Right lobe of liver (tissue), 6 donors: ENCODE measurements around the gene BAG1. TPM values are rescaled to one million over a fixed set of nuclear protein-coding genes. Genes with fewer than 3 reads are reported as not detected.
A peak's percentile ranks its signal among the peaks of the same experiment; 100 is the strongest.

Experiments used
- ATAC-seq, 4 donors: fragments of 200-7000 bp; cut with Tn5 transposase; one replicate each; pipeline ENCODE4 v1.9.1; 2020; ENCODE audit warnings: mild to moderate bottlenecking in 4 of 4, moderate library complexity in 4 of 4
- DNase-seq, 3 donors: peaks; one replicate each; pipeline ENCODE4 v3.0.0-alpha.2; 2020
- H3K27ac ChIP-seq, 3 donors: fragments of 200-600 bp; one replicate each; pipeline ENCODE4 v1.8.0; 2022
- H3K27me3 ChIP-seq, 2 donors: fragments of 200-600 bp; one replicate each; pipeline ENCODE4 v1.8.0; 2022
- H3K36me3 ChIP-seq, 4 donors: fragments of 200-600 bp; sonication (generic) in 1 of 4; one replicate each; pipeline versions ENCODE4 v1.5.1 to v1.8.0; 2017 to 2022; ENCODE audit warnings: control low read depth in 1 of 4
- H3K4me1 ChIP-seq, 4 donors: fragments of 200-600 bp; sonication (generic) in 1 of 4; one replicate each; pipeline versions ENCODE4 v1.5.1 to v1.8.0; 2017 to 2022; ENCODE audit warnings: control low read depth in 1 of 4
- H3K4me3 ChIP-seq, 3 donors: fragments of 200-600 bp; one replicate each; pipeline ENCODE4 v1.8.0; 2022
- H3K9me3 ChIP-seq, 4 donors: fragments of 200-600 bp; sonication (generic) in 1 of 4; one replicate each; pipeline versions ENCODE4 v1.5.1 to v1.8.0; 2017 to 2022; ENCODE audit warnings: control low read depth in 1 of 4
- CTCF ChIP-seq, 4 donors: fragments of 200-600 bp in 3 of 4; fragments of 450-650 bp in 1 of 4; IDR thresholded peaks; one replicate each; pipeline versions ENCODE4 v1.5.1 to v1.8.0; 2016 to 2022; ENCODE audit warnings: antibody characterized with exemption in 4 of 4, mild to moderate bottlenecking in 2 of 4
- POLR2A ChIP-seq: fragments of 450-650 bp; IDR thresholded peaks from one replicate; pipeline ENCODE4 v1.6.1; 2017; ENCODE audit warnings: antibody characterized with exemption, mild to moderate bottlenecking
- WGBS: methylation state at CpG from one replicate; pipeline ENCODE4 v1.1.6; 2018; ENCODE audit warnings: low coverage, low lambda C conversion rate; ENCODE audit not compliant: insufficient coverage; ENCODE audit errors: missing lambda C conversion rate; 5-methylcytosine and 5-hydroxymethylcytosine counted together
- intact Hi-C, 2 donors: fragments of 100-400 bp; cut with DNase I; formaldehyde crosslinking; loops; one replicate each; pipeline versions ENCODE4 v1.11.2 to v1.14.1; 2022
- total RNA-seq, 6 experiments: library from RNA; depleted of rRNA in 2 of 6; stranded (reverse); fragments of >200 nt in 2 of 6; fragmentation: NEBNext Ultra II Directional in 3 of 6; extraction: Animal tissue kit (Norgen Biotek cat#: 25700) in 3 of 6; gene quantifications; one replicate each; pipeline versions ENCODE4 v1.1.0 to v1.2.4, GENCODE V29; 2016 to 2023
- donor health status: DM: no; HTN: yes; CAD: no.
- donor health status: DM: no; HTN: no; CAD: no.
- donor health status: DM: no; HTN: no; CAD: no.
- donor health status: DM: no; HTN: yes; CAD: no.
- donor health status: DM: no; HTN: yes; CAD: no.

Gene BAG1
- total RNA-seq, 6 experiments from 2014 or later = 28.8 to 42.6 (median 38.1) TPM

GRCh38 chr9:33257276-33257675, 7.2 kb downstream of the BAG1 start:
- Histone ChIP-seq H3K4me1 (no peaks in the 10 kb centered on the region), H3K9me3 (no peaks in the 10 kb centered on the region), H3K4me3 (no peak overlapping the region), H3K36me3 (peaks cover 7 to 95% (median 49%) of the 10 kb centered on the region in 4 donors), H3K27ac (no peak overlapping the region), H3K27me3 (no peaks in the 10 kb centered on the region)
- TF ChIP-seq POLR2A = no peak
- TF ChIP-seq CTCF (IDR thresholded peaks at IDR 0.05) = no peak
- WGBS = 92% methylated on average over 4 of the region's 4 CpGs
- ATAC-seq = no peak
- intact Hi-C loops = no loop called here
- no peak for DNase-seq

GRCh38 chr9:33256236-33256635, 8.3 kb downstream of the BAG1 start:
- ATAC-seq (no peak), DNase-seq (no peak)
- Histone ChIP-seq H3K27me3 (no peaks in the 10 kb centered on the region), H3K4me1 (no peaks in the 10 kb centered on the region), H3K9me3 (no peaks in the 10 kb centered on the region), H3K4me3 (no peak overlapping the region), H3K27ac (no peak overlapping the region), H3K36me3 (peaks cover 7 to 84% (median 47%) of the 10 kb centered on the region in 4 donors)
- no peak for TF ChIP-seq CTCF (IDR thresholded peaks at IDR 0.05)
- no peak for TF ChIP-seq POLR2A
- intact Hi-C loops = no loop called here
- 92% methylated on average over 2 of the region's 2 CpGs for WGBS

GRCh38 chr9:33255471-33255870, 9.0 kb downstream of the BAG1 start:
- H3K27ac ChIP-seq = no peak overlapping the region
- no peaks in the 10 kb centered on the region for H3K9me3 ChIP-seq
- WGBS = 87% methylated on average over 4 of the region's 4 CpGs

GRCh38 chr9:33255014-33255413, 9.5 kb downstream of the BAG1 start:
- no peaks in the 10 kb centered on the region for H3K27me3 ChIP-seq
- TF ChIP-seq CTCF (IDR thresholded peaks at IDR 0.05) (no peak), POLR2A (no peak)
- DNase-seq (no peak), ATAC-seq (peak in 1 of 4 donors; percentile 30)
- H3K9me3 ChIP-seq = no peaks in the 10 kb centered on the region
- WGBS = no CpG with 5 or more reads among the region's 8 CpGs
- no peaks in the 10 kb centered on the region for H3K4me1 ChIP-seq
- no peak overlapping the region for H3K4me3 ChIP-seq
- intact Hi-C loops = no loop called here
- no peak overlapping the region for H3K27ac ChIP-seq
- peaks cover 7 to 72% (median 41%) of the 10 kb centered on the region in 4 donors for H3K36me3 ChIP-seq

More at GRCh38 chr9:33255471-33255870, 9.0 kb downstream of the BAG1 start:
- Histone ChIP-seq H3K36me3 (peaks cover 7 to 77% (median 43%) of the 10 kb centered on the region in 4 donors), H3K4me3 (no peak overlapping the region), H3K27me3 (no peaks in the 10 kb centered on the region), H3K4me1 (no peaks in the 10 kb centered on the region)
- intact Hi-C loops = no loop called here
- TF ChIP-seq CTCF (IDR thresholded peaks at IDR 0.05) (no peak), POLR2A (no peak)
- DNase-seq (no peak), ATAC-seq (no peak)

- no peaks in the 10 kb centered on the region for H3K4me1 ChIP-seq
- H3K4me3 ChIP-seq = no peak overlapping the region
- peaks cover 7 to 64% (median 37%) of the 10 kb centered on the region in 4 donors for H3K36me3 ChIP-seq
- intact Hi-C loops = no loop called here
- TF ChIP-seq CTCF (IDR thresholded peaks at IDR 0.05) (no peak), POLR2A (no peak)
- H3K27ac ChIP-seq = no peak overlapping the region
- H3K27me3 ChIP-seq = no peaks in the 10 kb centered on the region
- no peaks in the 10 kb centered on the region for H3K9me3 ChIP-seq
- DNase-seq (no peak), ATAC-seq (no peak)
- 100% methylated on average over 3 of the region's 4 CpGs for WGBS
Observed at GRCh38 chr9:33254211-33254610, 10.3 kb downstream of the BAG1 start.
